ENCODE measurements around the gene GAREM2.

- TF ChIP-seq CTCF (IDR thresholded peaks at IDR 0.05; ENCODE audit: insufficient read depth, low read length) (no peak), POLR2AphosphoS5 (IDR thresholded peaks at IDR 0.05; ENCODE audit: low read depth) (no peak), SPI1 (IDR thresholded peaks at IDR 0.05; ENCODE audit: borderline replicate concordance, low read depth) (no peak), GABPA (IDR thresholded peaks at IDR 0.05; ENCODE audit: low read depth) (no peak)
- TF ChIP-seq, protein P1, sequence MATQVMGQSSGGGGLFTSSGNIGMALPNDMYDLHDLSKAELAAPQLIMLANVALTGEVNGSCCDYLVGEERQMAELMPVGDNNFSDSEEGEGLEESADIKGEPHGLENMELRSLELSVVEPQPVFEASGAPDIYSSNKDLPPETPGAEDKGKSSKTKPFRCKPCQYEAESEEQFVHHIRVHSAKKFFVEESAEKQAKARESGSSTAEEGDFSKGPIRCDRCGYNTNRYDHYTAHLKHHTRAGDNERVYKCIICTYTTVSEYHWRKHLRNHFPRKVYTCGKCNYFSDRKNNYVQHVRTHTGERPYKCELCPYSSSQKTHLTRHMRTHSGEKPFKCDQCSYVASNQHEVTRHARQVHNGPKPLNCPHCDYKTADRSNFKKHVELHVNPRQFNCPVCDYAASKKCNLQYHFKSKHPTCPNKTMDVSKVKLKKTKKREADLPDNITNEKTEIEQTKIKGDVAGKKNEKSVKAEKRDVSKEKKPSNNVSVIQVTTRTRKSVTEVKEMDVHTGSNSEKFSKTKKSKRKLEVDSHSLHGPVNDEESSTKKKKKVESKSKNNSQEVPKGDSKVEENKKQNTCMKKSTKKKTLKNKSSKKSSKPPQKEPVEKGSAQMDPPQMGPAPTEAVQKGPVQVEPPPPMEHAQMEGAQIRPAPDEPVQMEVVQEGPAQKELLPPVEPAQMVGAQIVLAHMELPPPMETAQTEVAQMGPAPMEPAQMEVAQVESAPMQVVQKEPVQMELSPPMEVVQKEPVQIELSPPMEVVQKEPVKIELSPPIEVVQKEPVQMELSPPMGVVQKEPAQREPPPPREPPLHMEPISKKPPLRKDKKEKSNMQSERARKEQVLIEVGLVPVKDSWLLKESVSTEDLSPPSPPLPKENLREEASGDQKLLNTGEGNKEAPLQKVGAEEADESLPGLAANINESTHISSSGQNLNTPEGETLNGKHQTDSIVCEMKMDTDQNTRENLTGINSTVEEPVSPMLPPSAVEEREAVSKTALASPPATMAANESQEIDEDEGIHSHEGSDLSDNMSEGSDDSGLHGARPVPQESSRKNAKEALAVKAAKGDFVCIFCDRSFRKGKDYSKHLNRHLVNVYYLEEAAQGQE (IDR thresholded peaks at IDR 0.05; ENCODE audit: insufficient replicate concordance, low read depth), result no peak
Measured at GRCh38 chr2:26229595-26229994, 56.7 kb downstream of the GAREM2 start.
